ENCODE data around the gene GBP1.
"Not testable (repeated sequence)": the region's sequence is repeated elsewhere in the genome, so short reads cannot be mapped to it uniquely, and the experiment has no call there.

Gene GBP1

GRCh38 chr1:89047734-89048133 is 17.3 kb downstream of the GBP1 start:
- Histone ChIP-seq H4K20me1 (ENCODE audit: control insufficient read depth, insufficient read depth, low read depth, low read length) (no peaks in the 10 kb centered on the region), H3K4me3 (ENCODE audit: low read length) (no peak overlapping the region), H3K4me2 (ENCODE audit: low read length) (no peak overlapping the region), H3K9me2 (replicated peaks; ENCODE audit: control insufficient read depth, low read length) (no peaks in the 10 kb centered on the region), H3K9me3 (ENCODE audit: control insufficient read depth, insufficient read depth, low read length) (peaks cover 8% of the 10 kb centered on the region; the same call in 1 of the 2 replicates), H3K27me3 (ENCODE audit: control insufficient read depth, low read length) (no peaks in the 10 kb centered on the region), H3F3A (ENCODE audit: control insufficient read depth, insufficient read depth) (no peaks in the 10 kb centered on the region), H3K36me3 (ENCODE audit: control insufficient read depth, low read length) (no peaks in the 10 kb centered on the region), H3K4me1 (ENCODE audit: control insufficient read depth, low read length) (no peaks in the 10 kb centered on the region), H3K79me2 (ENCODE audit: control insufficient read depth, low read length) (no peaks in the 10 kb centered on the region), H3K27ac (ENCODE audit: low read depth, low read length) (no peak overlapping the region)
- TF ChIP-seq CTCF (IDR thresholded peaks at IDR 0.05; ENCODE audit: low read depth, low read length, poor library complexity, severe bottlenecking) (no peak), EZH2phosphoT487 (IDR thresholded peaks at IDR 0.05; ENCODE audit: borderline replicate concordance, low read length) (no peak)

- not testable (repeated sequence) for H3K9me2 ChIP-seq (replicated peaks; ENCODE audit: control insufficient read depth, low read length); H3K79me2 ChIP-seq (ENCODE audit: control insufficient read depth, low read length); H3K4me3 ChIP-seq (ENCODE audit: low read length); H3K4me2 ChIP-seq (ENCODE audit: low read length); H4K20me1 ChIP-seq (ENCODE audit: control insufficient read depth, insufficient read depth, low read depth, low read length); H3K4me1 ChIP-seq (ENCODE audit: control insufficient read depth, low read length); H3K27ac ChIP-seq (ENCODE audit: low read depth, low read length); H3K27me3 ChIP-seq (ENCODE audit: control insufficient read depth, low read length); H3K36me3 ChIP-seq (ENCODE audit: control insufficient read depth, low read length); H3F3A ChIP-seq (ENCODE audit: control insufficient read depth, insufficient read depth)
- peaks cover 11% of the 10 kb centered on the region; the same call in 1 of the 2 replicates for H3K9me3 ChIP-seq (ENCODE audit: control insufficient read depth, insufficient read depth, low read length)
Observed at GRCh38 chr1:89046318-89047183, 18.5 kb downstream of the GBP1 start.

- H3F3A ChIP-seq (ENCODE audit: control insufficient read depth, insufficient read depth), result no peaks in the 10 kb centered on the region
- H3K4me2 ChIP-seq (ENCODE audit: low read length), result no peak overlapping the region
- H3K9me3 ChIP-seq (ENCODE audit: control insufficient read depth, insufficient read depth, low read length), result peaks cover 11% of the 10 kb centered on the region; the same call in 1 of the 2 replicates
- no peaks in the 10 kb centered on the region for H3K79me2 ChIP-seq (ENCODE audit: control insufficient read depth, low read length)
- H3K27ac ChIP-seq (ENCODE audit: low read depth, low read length), result no peak overlapping the region
- no peaks in the 10 kb centered on the region for H3K36me3 ChIP-seq (ENCODE audit: control insufficient read depth, low read length)
- no peaks in the 10 kb centered on the region for H3K9me2 ChIP-seq (replicated peaks; ENCODE audit: control insufficient read depth, low read length)
- no peaks in the 10 kb centered on the region for H3K4me1 ChIP-seq (ENCODE audit: control insufficient read depth, low read length)
- TF ChIP-seq CTCF (IDR thresholded peaks at IDR 0.05; ENCODE audit: low read depth, low read length, poor library complexity, severe bottlenecking), result no peak
- no peak for TF ChIP-seq EZH2phosphoT487 (IDR thresholded peaks at IDR 0.05; ENCODE audit: borderline replicate concordance, low read length)
- no peak overlapping the region for H3K4me3 ChIP-seq (ENCODE audit: low read length)
- no peaks in the 10 kb centered on the region for H3K27me3 ChIP-seq (ENCODE audit: control insufficient read depth, low read length)
- H4K20me1 ChIP-seq (ENCODE audit: control insufficient read depth, insufficient read depth, low read depth, low read length), result no peaks in the 10 kb centered on the region
Observed at GRCh38 chr1:89044970-89045721, 19.9 kb downstream of the GBP1 start.

- no peak overlapping the region for H3K27ac ChIP-seq (ENCODE audit: low read depth, low read length)
- H4K20me1 ChIP-seq (ENCODE audit: control insufficient read depth, insufficient read depth, low read depth, low read length), result no peaks in the 10 kb centered on the region
- peaks cover 11% of the 10 kb centered on the region; the same call in 1 of the 2 replicates for H3K9me3 ChIP-seq (ENCODE audit: control insufficient read depth, insufficient read depth, low read length)
- H3K36me3 ChIP-seq (ENCODE audit: control insufficient read depth, low read length), result no peaks in the 10 kb centered on the region
- no peak overlapping the region for H3K4me2 ChIP-seq (ENCODE audit: low read length)
- H3K27me3 ChIP-seq (ENCODE audit: control insufficient read depth, low read length), result no peaks in the 10 kb centered on the region
- no peaks in the 10 kb centered on the region for H3K4me1 ChIP-seq (ENCODE audit: control insufficient read depth, low read length)
- H3K4me3 ChIP-seq (ENCODE audit: low read length), result no peak overlapping the region
- no peaks in the 10 kb centered on the region for H3K79me2 ChIP-seq (ENCODE audit: control insufficient read depth, low read length)
- no peaks in the 10 kb centered on the region for H3K9me2 ChIP-seq (replicated peaks; ENCODE audit: control insufficient read depth, low read length)
- TF ChIP-seq EZH2phosphoT487 (IDR thresholded peaks at IDR 0.05; ENCODE audit: borderline replicate concordance, low read length), result no peak
- TF ChIP-seq CTCF (IDR thresholded peaks at IDR 0.05; ENCODE audit: low read depth, low read length, poor library complexity, severe bottlenecking), result no peak
- H3F3A ChIP-seq (ENCODE audit: control insufficient read depth, insufficient read depth), result no peaks in the 10 kb centered on the region
Observed at GRCh38 chr1:89043940-89044339, 21.1 kb downstream of the GBP1 start.
